Gastroesophageal sphincter (tissue), 4 donors: ENCODE measurements around the gene AGBL1. TPM values are rescaled to one million over a fixed set of nuclear protein-coding genes. Genes with fewer than 3 reads are reported as not detected.

ENCODE experiments used
- ATAC-seq: fragments of 150-250 bp; one replicate; pipeline ENCODE4 v1.9.1; 2016; ENCODE audit warnings: mild to moderate bottlenecking, moderate library complexity
- H3K27ac ChIP-seq, 4 donors: fragments of 200-600 bp; sonication (generic) in 3 of 4; 1 replicate in 3 of 4; 2 replicates in 1 of 4; pipeline ENCODE4 v1.5.1; 2016 to 2019
- H3K27me3 ChIP-seq: fragments of 200-600 bp; sonication (generic); one replicate; pipeline ENCODE4 v1.5.1; 2019
- H3K36me3 ChIP-seq, 2 donors: fragments of 200-600 bp; sonication (generic); one replicate each; pipeline ENCODE4 v1.5.1; 2019; ENCODE audit warnings: control low read depth in 1 of 2
- H3K4me1 ChIP-seq, 3 donors: fragments of 200-600 bp; sonication (generic); 1 replicate in 2 of 3; 2 replicates in 1 of 3; pipeline ENCODE4 v1.5.1; 2016 to 2019; ENCODE audit warnings: control low read depth in 2 of 3
- H3K4me3 ChIP-seq, 2 donors: fragments of 200-600 bp; sonication (generic); one replicate each; pipeline ENCODE4 v1.5.1; 2019; ENCODE audit warnings: mild to moderate bottlenecking in 1 of 2, moderate library complexity in 1 of 2
- H3K9me3 ChIP-seq, 3 donors: fragments of 200-600 bp; sonication (generic); one replicate each; pipeline ENCODE4 v1.5.1; 2017 to 2019; ENCODE audit warnings: control low read depth in 2 of 3
- EP300 ChIP-seq: sonication (generic); formaldehyde crosslinking; IDR thresholded peaks from one replicate; pipeline ENCODE4 v1.6.1; 2017; ENCODE audit warnings: antibody characterized with exemption, mild to moderate bottlenecking
- POLR2A ChIP-seq, 2 donors: fragments of 450-650 bp; IDR thresholded peaks; one replicate each; pipeline ENCODE4 v1.6.1; 2017; ENCODE audit warnings: antibody characterized with exemption in 2 of 2, mild to moderate bottlenecking in 2 of 2, moderate library complexity in 1 of 2
- POLR2AphosphoS5 ChIP-seq: sonication (generic); formaldehyde crosslinking; IDR thresholded peaks from one replicate; pipeline ENCODE4 v1.6.1; 2017; ENCODE audit warnings: antibody characterized with exemption
- WGBS, 2 donors: methylation state at CpG; one replicate each; pipeline ENCODE4 v1.1.5; 2018; ENCODE audit warnings: low coverage in 1 of 2; 5-methylcytosine and 5-hydroxymethylcytosine counted together
- total RNA-seq, 4 donors: library from RNA; depleted of rRNA; stranded (reverse); fragments of >200 nt; gene quantifications; one replicate each; pipeline ENCODE4 v1.1.0, GENCODE V29; 2016
- TF ChIP-seq, protein P1 (sequence below), 4 experiments: fragments of 200-600 bp in 2 of 4; fragments of 450-650 bp in 2 of 4; sonication (generic) in 1 of 4; IDR thresholded peaks; one replicate each; pipeline ENCODE4 v1.5.1; 2017 to 2019; ENCODE audit warnings: antibody characterized with exemption in 4 of 4, mild to moderate bottlenecking in 2 of 4, moderate library complexity in 2 of 4

The AGBL1 gene
- total RNA-seq, 4 donors from 2014 or later = 0.12 to 0.13 TPM; not detected in 2

DNA sequence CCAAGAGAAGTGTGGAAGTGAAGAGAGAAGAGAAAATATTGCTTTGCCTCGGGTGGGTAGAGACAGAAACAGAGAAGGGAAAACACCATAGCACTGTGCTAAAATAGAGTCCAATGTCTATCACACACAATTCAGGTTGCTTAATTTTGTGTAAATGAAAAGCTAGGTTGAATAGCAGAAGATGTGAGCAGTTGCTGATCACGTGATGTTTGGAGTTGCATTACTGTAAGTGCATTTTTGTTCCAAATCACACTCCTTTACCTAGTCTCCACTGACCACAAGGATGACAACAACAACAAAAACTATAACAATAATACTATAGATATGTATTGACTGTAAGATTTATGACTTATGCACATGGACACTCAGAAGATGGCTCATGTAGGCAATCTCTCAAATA is 683.2 kb downstream of the AGBL1 start:
- no peak for ATAC-seq
- peaks cover 0 to 17% (median 0%) of the 10 kb centered on the region in 3 donors for H3K4me1 ChIP-seq
- H3K36me3 ChIP-seq = no peaks in the 10 kb centered on the region
- no peak overlapping the region for H3K27ac ChIP-seq
- H3K27me3 ChIP-seq = no peaks in the 10 kb centered on the region
- TF ChIP-seq POLR2A (IDR thresholded peaks at IDR 0.05) (no peak), POLR2AphosphoS5 (no peak), EP300 (no peak)
- TF ChIP-seq, protein P1, sequence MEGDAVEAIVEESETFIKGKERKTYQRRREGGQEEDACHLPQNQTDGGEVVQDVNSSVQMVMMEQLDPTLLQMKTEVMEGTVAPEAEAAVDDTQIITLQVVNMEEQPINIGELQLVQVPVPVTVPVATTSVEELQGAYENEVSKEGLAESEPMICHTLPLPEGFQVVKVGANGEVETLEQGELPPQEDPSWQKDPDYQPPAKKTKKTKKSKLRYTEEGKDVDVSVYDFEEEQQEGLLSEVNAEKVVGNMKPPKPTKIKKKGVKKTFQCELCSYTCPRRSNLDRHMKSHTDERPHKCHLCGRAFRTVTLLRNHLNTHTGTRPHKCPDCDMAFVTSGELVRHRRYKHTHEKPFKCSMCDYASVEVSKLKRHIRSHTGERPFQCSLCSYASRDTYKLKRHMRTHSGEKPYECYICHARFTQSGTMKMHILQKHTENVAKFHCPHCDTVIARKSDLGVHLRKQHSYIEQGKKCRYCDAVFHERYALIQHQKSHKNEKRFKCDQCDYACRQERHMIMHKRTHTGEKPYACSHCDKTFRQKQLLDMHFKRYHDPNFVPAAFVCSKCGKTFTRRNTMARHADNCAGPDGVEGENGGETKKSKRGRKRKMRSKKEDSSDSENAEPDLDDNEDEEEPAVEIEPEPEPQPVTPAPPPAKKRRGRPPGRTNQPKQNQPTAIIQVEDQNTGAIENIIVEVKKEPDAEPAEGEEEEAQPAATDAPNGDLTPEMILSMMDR (IDR thresholded peaks at IDR 0.05) = no peak
- H3K4me3 ChIP-seq = no peak overlapping the region
- 91 to 95% methylated on average over 1 to 2 of the region's 2 CpGs for WGBS, 2 donors
- no peaks in the 10 kb centered on the region for H3K9me3 ChIP-seq

DNA sequence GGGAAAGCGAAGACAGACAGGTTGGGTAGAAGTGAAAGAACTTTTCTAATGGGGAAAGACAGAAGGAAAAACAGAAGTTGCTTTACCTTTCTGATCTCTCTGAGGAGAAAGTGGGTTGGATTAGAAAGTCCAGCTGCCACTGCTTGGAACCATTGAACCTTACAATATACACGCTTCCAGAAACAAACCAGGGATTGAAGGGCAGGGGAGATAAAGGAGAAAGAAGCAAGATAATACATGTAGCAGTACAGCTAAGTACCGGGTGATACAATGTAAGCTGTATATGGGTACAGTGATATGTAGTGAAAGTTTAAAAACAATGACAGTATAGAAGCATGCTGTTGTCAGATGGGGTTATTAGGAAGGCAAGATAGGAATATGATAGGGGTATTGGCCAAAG is 684.4 kb downstream of the AGBL1 start:
- Histone ChIP-seq H3K27me3 (no peaks in the 10 kb centered on the region), H3K36me3 (no peaks in the 10 kb centered on the region), H3K9me3 (no peaks in the 10 kb centered on the region), H3K27ac (no peak overlapping the region), H3K4me3 (no peak overlapping the region), H3K4me1 (peaks cover 0 to 17% (median 0%) of the 10 kb centered on the region in 3 donors)
- WGBS, 2 donors = 80 to 85% methylated on average over 3 of the region's 3 CpGs
- ATAC-seq = no peak
- TF ChIP-seq EP300 (no peak), POLR2AphosphoS5 (no peak), POLR2A (IDR thresholded peaks at IDR 0.05) (no peak)
- TF ChIP-seq, protein P1 (IDR thresholded peaks at IDR 0.05) = no peak

DNA sequence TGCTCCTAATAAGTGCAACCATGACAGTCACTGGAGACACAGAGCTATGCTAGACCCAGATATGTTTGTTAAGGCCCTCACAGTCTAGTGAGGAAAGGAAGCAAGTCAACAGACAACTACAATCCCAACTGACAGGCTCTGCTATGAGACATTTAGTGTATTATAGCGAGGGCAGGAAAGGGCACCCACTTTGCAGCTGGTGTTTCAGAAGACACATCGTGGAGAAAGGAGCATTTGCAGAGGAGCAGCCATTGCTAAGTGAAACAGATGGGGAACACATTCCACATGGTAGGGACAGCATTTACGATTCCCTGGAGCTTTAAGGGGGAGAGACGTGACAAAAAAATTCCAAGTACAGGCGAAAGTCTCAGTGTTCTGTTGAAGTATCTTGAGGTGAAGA is 685.6 kb downstream of the AGBL1 start:
- Histone ChIP-seq H3K4me3 (no peak overlapping the region), H3K36me3 (no peaks in the 10 kb centered on the region), H3K27ac (no peak overlapping the region), H3K27me3 (no peaks in the 10 kb centered on the region), H3K4me1 (peaks cover 0 to 5% (median 0%) of the 10 kb centered on the region in 3 donors), H3K9me3 (no peaks in the 10 kb centered on the region)
- 63 to 72% methylated on average over 4 to 5 of the region's 5 CpGs for WGBS, 2 donors
- no peak for ATAC-seq
- TF ChIP-seq POLR2AphosphoS5 (no peak), POLR2A (IDR thresholded peaks at IDR 0.05) (no peak)
- TF ChIP-seq, protein P1 (IDR thresholded peaks at IDR 0.05) = no peak

DNA sequence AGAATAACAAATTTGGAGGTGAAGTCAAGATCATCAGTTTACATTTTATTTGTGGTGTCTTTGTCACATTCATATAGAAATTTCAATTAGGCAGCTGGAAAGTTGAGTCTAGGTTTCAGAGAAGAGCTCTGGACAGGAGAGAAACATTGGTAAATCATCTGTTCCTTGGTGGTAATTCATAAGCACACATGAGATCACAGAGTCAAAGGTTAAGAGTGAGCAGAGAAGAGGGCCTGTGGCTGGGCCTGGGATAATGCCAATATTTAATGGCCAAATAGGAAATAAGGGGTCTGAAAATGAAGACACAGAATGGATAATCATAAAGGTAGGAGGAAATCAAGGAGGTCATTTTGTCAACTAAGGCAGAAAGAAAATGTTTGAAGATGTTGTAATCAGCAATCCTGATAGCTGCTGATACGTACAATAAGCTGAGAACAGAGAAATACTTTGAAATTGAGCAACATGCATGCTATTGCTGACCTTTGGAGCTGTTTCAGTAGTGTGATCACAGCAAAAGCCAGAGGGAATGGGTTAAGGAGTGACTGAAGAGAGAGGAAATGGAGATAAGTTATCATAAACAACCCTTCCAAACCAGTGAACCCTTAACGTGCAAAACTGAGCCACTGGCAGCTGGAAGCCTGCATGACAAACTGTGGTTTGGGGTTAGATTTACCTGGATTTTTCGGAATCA is 692.8 kb downstream of the AGBL1 start:
- no peak for ATAC-seq

DNA sequence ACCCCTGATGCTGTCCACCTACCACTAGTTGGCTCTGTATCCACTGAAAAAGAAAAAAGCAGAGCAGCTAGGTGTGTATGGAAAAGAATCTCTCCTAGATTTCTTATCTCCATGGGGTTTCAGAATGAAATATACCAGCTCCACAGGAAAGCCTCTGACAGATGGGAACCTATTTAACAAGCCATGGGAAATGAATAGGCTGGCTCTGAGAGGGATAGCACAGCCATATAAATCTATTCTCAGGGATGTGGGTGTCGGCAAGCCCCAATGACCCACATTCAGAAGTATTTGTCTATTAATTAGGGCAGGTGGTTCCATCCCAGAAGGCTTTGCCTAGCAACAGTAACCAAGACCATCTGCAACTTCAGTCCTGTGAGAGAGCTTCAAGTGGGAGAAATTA is 694.1 kb downstream of the AGBL1 start:
- Histone ChIP-seq H3K9me3 (no peaks in the 10 kb centered on the region), H3K27ac (no peak overlapping the region), H3K36me3 (no peaks in the 10 kb centered on the region), H3K4me1 (no peaks in the 10 kb centered on the region), H3K27me3 (no peaks in the 10 kb centered on the region), H3K4me3 (no peak overlapping the region)
- TF ChIP-seq, protein P1 (IDR thresholded peaks at IDR 0.05) = no peak
- TF ChIP-seq POLR2A (IDR thresholded peaks at IDR 0.05) (no peak), POLR2AphosphoS5 (no peak), EP300 (no peak)
- WGBS, 2 donors = 100% methylated on average over 1 of the region's 1 CpG; no CpG with 5 or more reads in 1 of the 2 donors
- no peak for ATAC-seq

More for the DNA sequence above, 692.8 kb downstream of the AGBL1 start:
- H3K9me3 ChIP-seq = no peaks in the 10 kb centered on the region
- no peaks in the 10 kb centered on the region for H3K27me3 ChIP-seq
- no peak for TF ChIP-seq EP300
- TF ChIP-seq, protein P1 (IDR thresholded peaks at IDR 0.05) = no peak
- no peaks in the 10 kb centered on the region for H3K36me3 ChIP-seq
- WGBS, 2 donors = 53 to 72% methylated on average over 3 of the region's 3 CpGs
- no peaks in the 10 kb centered on the region for H3K4me1 ChIP-seq
- no peak overlapping the region for H3K27ac ChIP-seq
- H3K4me3 ChIP-seq = no peak overlapping the region
